Testis (tissue), 2 donors: ENCODE data around the gene AP3M1.

Experiments
- POLR2A ChIP-seq: fragments of 450-650 bp; IDR thresholded peaks from one replicate; pipeline ENCODE4 v1.6.1; 2017; ENCODE audit warnings: antibody characterized with exemption, mild to moderate bottlenecking, moderate library complexity
- TF ChIP-seq, protein P1 (sequence below), 3 experiments: fragments of 450-650 bp in 2 of 3; fragments of 200-600 bp in 1 of 3; sonication (generic) in 1 of 3; IDR thresholded peaks; one replicate each; pipeline ENCODE4 v1.5.1; 2016 to 2019; ENCODE audit warnings: antibody characterized with exemption in 3 of 3, mild to moderate bottlenecking in 2 of 3, moderate library complexity in 1 of 3

GRCh38 chr10:74099420-74099819 is 51.2 kb downstream of the AP3M1 start:
- TF ChIP-seq, protein P1, sequence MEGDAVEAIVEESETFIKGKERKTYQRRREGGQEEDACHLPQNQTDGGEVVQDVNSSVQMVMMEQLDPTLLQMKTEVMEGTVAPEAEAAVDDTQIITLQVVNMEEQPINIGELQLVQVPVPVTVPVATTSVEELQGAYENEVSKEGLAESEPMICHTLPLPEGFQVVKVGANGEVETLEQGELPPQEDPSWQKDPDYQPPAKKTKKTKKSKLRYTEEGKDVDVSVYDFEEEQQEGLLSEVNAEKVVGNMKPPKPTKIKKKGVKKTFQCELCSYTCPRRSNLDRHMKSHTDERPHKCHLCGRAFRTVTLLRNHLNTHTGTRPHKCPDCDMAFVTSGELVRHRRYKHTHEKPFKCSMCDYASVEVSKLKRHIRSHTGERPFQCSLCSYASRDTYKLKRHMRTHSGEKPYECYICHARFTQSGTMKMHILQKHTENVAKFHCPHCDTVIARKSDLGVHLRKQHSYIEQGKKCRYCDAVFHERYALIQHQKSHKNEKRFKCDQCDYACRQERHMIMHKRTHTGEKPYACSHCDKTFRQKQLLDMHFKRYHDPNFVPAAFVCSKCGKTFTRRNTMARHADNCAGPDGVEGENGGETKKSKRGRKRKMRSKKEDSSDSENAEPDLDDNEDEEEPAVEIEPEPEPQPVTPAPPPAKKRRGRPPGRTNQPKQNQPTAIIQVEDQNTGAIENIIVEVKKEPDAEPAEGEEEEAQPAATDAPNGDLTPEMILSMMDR (IDR thresholded peaks at IDR 0.05): no peak
- TF ChIP-seq POLR2A: no peak
